NCI-H2196 (cell line): Measurements from ENCODE around the gene PSAP.

Experiments used
- DNase-seq: peaks from one replicate; lab custom pipeline; 2025; ENCODE audit not compliant: unreplicated experiment; lab: John Stamatoyannopoulos, UW

Gene PSAP

DNA sequence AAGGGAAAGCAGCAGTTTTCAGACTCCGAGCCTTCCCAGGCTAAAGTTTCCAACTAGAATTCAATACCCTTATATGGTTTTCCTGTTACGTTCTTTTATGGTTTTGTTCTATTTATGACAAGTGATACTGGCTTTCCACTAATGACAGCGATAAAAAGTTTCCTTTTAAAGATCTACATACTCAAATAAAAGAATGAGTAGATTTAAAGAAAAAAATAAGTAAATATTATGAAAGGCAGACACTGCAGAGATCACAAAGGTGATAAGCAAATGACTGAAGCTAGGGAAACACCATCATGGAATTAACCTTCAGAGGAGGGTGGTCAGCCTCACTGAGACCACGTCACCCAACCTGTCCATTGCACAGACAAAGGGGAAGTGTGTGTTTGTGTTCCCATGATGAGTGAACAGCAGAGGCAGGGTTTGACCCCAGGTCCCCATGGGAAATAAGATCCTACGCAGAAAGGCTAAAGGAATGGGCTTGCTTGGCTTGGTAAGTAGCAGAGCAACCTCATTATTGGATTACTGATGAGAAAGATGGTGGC is 81.7 kb downstream of the PSAP start:
- no peak for DNase-seq

GRCh38 chr10:71767420-71768035 is 83.5 kb downstream of the PSAP start:
- DNase-seq, result no peak

GRCh38 chr10:71766717-71767419 is 84.2 kb downstream of the PSAP start:
- DNase-seq, result no peak
